Panc1 (cell line): Measurements from ENCODE around the gene TBCB. TPM values are rescaled to one million over a fixed set of nuclear protein-coding genes. Genes with fewer than 3 reads are reported as not detected.
A peak's percentile ranks its signal among the peaks of the same experiment; 100 is the strongest.

ENCODE experiments used
- ATAC-seq: fragments of 200-7000 bp; cut with Tn5 transposase; 2 replicates; pipeline ENCODE4 v1.9.1; 2020; ENCODE audit warnings: mild to moderate bottlenecking, moderate library complexity
- BruUV-seq: library from RNA; stranded (reverse); fragments of 400-500 nt; replicated peaks from 2 replicates; lab custom pipeline; 2021; lab: Mats Ljungman, UMichigan
- CTCF ChIA-PET: fragments of 300-600 bp; sonication (Branson Sonifier 250); formaldehyde crosslinking; loops from one replicate; lab custom pipeline; 2022; ENCODE audit warnings: antibody characterized with exemption; lab: Charles Lee
- POLR2A ChIA-PET: fragments of 300-600 bp; sonication (Branson Sonifier 250); formaldehyde crosslinking; loops from one replicate; lab custom pipeline; 2022; ENCODE audit warnings: antibody characterized with exemption; lab: Charles Lee
- DNase-seq: peaks from one replicate; pipeline ENCODE4 v3.0.0-alpha.2; 2010; ENCODE audit warnings: low read depth, low spot score
- H3K27ac ChIP-seq: 2 replicates; pipeline ENCODE4 v1.5.1; 2011; ENCODE audit warnings: mild to moderate bottlenecking, low read length, inconsistent platforms
- H3K27me3 ChIP-seq: fragments of 200-500 bp; sonication (Bioruptor generic); 2 replicates; pipeline ENCODE4 v1.6.0; 2014; ENCODE audit warnings: low read length, inconsistent platforms; ENCODE audit not compliant: control insufficient read depth, insufficient read depth
- H3K36me3 ChIP-seq: fragments of 200-500 bp; sonication (Bioruptor generic); 2 replicates; pipeline ENCODE4 v1.5.1; 2014; ENCODE audit warnings: inconsistent platforms, mild to moderate bottlenecking, low read length, moderate library complexity; ENCODE audit not compliant: control insufficient read depth, insufficient read depth
- H3K4me1 ChIP-seq: 2 replicates; pipeline ENCODE4 v1.5.1; 2011; ENCODE audit warnings: inconsistent platforms, mild to moderate bottlenecking, low read length, moderate library complexity; ENCODE audit not compliant: control insufficient read depth, insufficient read depth
- H3K4me3 ChIP-seq, 2 experiments: 2 replicates each; pipeline ENCODE4 v1.5.1; 2011 to 2012; ENCODE audit warnings: low read depth in 2 of 2, low read length in 2 of 2, mild to moderate bottlenecking in 2 of 2, inconsistent platforms in 1 of 2, moderate library complexity in 1 of 2
- H3K9me3 ChIP-seq: fragments of 200-500 bp; sonication (Bioruptor generic); 2 replicates; pipeline ENCODE4 v1.5.1; 2014; ENCODE audit warnings: low read depth, mild to moderate bottlenecking, inconsistent platforms, low read length, moderate library complexity; ENCODE audit not compliant: control insufficient read depth, insufficient read depth
- POLR2AphosphoS5 ChIP-seq: IDR thresholded peaks from 2 replicates; pipeline ENCODE4 v1.6.1; 2012; ENCODE audit warnings: mild to moderate bottlenecking, low read depth, low read length, moderate library complexity
- SIN3A ChIP-seq: IDR thresholded peaks from 2 replicates; pipeline ENCODE4 v1.6.1; 2012; ENCODE audit warnings: low read depth, mild to moderate bottlenecking, low read length, moderate library complexity, borderline replicate concordance; ENCODE audit not compliant: insufficient read depth
- TCF7L2 ChIP-seq: IDR thresholded peaks from 2 replicates; pipeline ENCODE4 v1.6.1; 2011; ENCODE audit warnings: mild to moderate bottlenecking, low read depth, low read length, inconsistent platforms
- in situ Hi-C: cut with HindIII; loops from 2 replicates; pipeline ENCODE4 v1.10.0; 2016; ENCODE audit warnings: low sequenced_read_pairs, low pct_unique_long_range_greater_than_20kb
- intact Hi-C: fragments of 100-400 bp; cut with micrococcal nuclease; formaldehyde crosslinking; loops from one replicate; pipeline ENCODE4 v1.10.0; 2022; ENCODE audit not compliant: unreplicated experiment
- total RNA-seq: library from RNA; stranded (reverse); gene quantifications from one replicate; pipeline ENCODE4 v1.2.1, GENCODE V29; 2021; ENCODE audit not compliant: unreplicated experiment
- TF ChIP-seq, protein P1 (sequence below), 2 experiments: IDR thresholded peaks; 2 replicates each; pipeline ENCODE4 v1.6.1; 2011 to 2012; ENCODE audit warnings: low read depth in 2 of 2, control low read depth in 1 of 2, low read length in 1 of 2, mild to moderate bottlenecking in 1 of 2, moderate library complexity in 1 of 2; ENCODE audit not compliant: insufficient read depth in 1 of 2
- TF ChIP-seq, protein P2 (sequence below): fragments of 450-650 bp; IDR thresholded peaks from 2 replicates; pipeline ENCODE4 v1.5.1; 2017; ENCODE audit warnings: mild to moderate bottlenecking

TBCB gene
- total RNA-seq, 1 experiment from 2014 or later, result 496 TPM

DNA sequence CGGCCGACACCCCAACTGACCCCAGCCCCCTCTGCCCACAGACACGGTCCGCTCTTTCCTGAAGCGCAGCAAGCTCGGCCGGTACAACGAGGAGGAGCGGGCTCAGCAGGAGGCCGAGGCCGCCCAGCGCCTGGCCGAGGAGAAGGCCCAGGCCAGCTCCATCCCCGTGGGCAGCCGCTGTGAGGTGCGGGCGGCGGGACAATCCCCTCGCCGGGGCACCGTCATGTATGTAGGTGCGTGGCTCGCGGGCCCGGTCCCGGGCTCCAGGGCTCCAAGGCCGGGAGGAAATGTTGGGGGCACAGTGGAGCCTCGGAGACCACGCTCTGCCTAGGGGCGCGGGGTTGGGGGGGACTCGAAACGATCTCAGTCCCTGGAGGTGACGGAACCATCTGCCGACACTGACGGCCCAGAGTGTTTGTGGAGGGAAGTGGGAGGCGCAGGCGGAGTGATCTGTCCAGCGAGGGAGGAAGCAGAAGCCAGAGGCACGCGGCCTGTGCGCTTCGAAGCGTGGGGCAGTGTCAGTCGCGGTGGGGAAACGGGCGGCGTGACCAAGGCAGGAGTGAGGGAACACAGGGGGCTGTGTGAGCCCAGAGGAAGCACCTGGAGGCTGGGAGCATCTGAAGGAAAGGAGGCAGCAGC, 6.3 kb downstream of the TBCB start:
- BruUV-seq, result no TSS peak
- no peaks in the 10 kb centered on the region for H3K27me3 ChIP-seq
- peaks cover 16% of the 10 kb centered on the region; the same call in 1 of the 2 replicates for H3K36me3 ChIP-seq
- no peaks in the 10 kb centered on the region for H3K9me3 ChIP-seq
- ChIA-PET CTCF (no interaction called here), POLR2A (no interaction called here)
- no peak overlapping the region for H3K4me3 ChIP-seq
- no peak for ATAC-seq
- intact Hi-C loops, result no loop called here
- DNase-seq, result no peak
- in situ Hi-C loops, result no loop called here
- peaks cover 3% of the 10 kb centered on the region for H3K4me1 ChIP-seq
- no peak overlapping the region for H3K27ac ChIP-seq
- TF ChIP-seq, protein P1, sequence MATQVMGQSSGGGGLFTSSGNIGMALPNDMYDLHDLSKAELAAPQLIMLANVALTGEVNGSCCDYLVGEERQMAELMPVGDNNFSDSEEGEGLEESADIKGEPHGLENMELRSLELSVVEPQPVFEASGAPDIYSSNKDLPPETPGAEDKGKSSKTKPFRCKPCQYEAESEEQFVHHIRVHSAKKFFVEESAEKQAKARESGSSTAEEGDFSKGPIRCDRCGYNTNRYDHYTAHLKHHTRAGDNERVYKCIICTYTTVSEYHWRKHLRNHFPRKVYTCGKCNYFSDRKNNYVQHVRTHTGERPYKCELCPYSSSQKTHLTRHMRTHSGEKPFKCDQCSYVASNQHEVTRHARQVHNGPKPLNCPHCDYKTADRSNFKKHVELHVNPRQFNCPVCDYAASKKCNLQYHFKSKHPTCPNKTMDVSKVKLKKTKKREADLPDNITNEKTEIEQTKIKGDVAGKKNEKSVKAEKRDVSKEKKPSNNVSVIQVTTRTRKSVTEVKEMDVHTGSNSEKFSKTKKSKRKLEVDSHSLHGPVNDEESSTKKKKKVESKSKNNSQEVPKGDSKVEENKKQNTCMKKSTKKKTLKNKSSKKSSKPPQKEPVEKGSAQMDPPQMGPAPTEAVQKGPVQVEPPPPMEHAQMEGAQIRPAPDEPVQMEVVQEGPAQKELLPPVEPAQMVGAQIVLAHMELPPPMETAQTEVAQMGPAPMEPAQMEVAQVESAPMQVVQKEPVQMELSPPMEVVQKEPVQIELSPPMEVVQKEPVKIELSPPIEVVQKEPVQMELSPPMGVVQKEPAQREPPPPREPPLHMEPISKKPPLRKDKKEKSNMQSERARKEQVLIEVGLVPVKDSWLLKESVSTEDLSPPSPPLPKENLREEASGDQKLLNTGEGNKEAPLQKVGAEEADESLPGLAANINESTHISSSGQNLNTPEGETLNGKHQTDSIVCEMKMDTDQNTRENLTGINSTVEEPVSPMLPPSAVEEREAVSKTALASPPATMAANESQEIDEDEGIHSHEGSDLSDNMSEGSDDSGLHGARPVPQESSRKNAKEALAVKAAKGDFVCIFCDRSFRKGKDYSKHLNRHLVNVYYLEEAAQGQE (IDR thresholded peaks at IDR 0.05; ENCODE audit: insufficient read depth in 1 of 2, low read depth in 2 of 2, low read length in 1 of 2), result no peak
- TF ChIP-seq, protein P2, sequence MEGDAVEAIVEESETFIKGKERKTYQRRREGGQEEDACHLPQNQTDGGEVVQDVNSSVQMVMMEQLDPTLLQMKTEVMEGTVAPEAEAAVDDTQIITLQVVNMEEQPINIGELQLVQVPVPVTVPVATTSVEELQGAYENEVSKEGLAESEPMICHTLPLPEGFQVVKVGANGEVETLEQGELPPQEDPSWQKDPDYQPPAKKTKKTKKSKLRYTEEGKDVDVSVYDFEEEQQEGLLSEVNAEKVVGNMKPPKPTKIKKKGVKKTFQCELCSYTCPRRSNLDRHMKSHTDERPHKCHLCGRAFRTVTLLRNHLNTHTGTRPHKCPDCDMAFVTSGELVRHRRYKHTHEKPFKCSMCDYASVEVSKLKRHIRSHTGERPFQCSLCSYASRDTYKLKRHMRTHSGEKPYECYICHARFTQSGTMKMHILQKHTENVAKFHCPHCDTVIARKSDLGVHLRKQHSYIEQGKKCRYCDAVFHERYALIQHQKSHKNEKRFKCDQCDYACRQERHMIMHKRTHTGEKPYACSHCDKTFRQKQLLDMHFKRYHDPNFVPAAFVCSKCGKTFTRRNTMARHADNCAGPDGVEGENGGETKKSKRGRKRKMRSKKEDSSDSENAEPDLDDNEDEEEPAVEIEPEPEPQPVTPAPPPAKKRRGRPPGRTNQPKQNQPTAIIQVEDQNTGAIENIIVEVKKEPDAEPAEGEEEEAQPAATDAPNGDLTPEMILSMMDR, result no peak
- TF ChIP-seq TCF7L2 (no peak), SIN3A (no peak), POLR2AphosphoS5 (no peak)

DNA sequence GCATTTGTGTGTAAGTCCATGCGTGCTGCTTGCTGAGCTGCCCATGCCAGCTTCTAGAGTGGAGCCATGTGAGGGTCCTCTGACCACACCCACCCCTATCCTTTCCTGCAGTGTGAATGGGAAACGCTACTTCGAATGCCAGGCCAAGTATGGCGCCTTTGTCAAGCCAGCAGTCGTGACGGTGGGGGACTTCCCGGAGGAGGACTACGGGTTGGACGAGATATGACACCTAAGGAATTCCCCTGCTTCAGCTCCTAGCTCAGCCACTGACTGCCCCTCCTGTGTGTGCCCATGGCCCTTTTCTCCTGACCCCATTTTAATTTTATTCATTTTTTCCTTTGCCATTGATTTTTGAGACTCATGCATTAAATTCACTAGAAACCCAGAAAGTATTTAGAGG, 10.3 kb downstream of the TBCB start:
- ChIA-PET POLR2A (interaction anchor here (0.5 to 0.7 kb wide), 2 partner anchors 55 to 646 kb away, joined by 3 to 6 read pairs; no protein-coding TSS in a partner anchor), CTCF (no interaction called here)
- TF ChIP-seq POLR2AphosphoS5, result no peak
- TF ChIP-seq TCF7L2, result no peak
- TF ChIP-seq, protein P2, result no peak
- TF ChIP-seq, protein P1 (IDR thresholded peaks at IDR 0.05; ENCODE audit: insufficient read depth in 1 of 2, low read depth in 2 of 2, low read length in 1 of 2), result no peak
- TF ChIP-seq SIN3A, result no peak
- ATAC-seq (no peak), DNase-seq (no peak)
- no peaks in the 10 kb centered on the region for H3K9me3 ChIP-seq
- BruUV-seq, result TSS peak; percentile 48
- H3K4me1 ChIP-seq, result 0 out of 2 replicates have a peak, but pooled peaks cover 5% of the 10 kb centered on the region
- no peak overlapping the region for H3K27ac ChIP-seq
- no peaks in the 10 kb centered on the region for H3K27me3 ChIP-seq
- no peak overlapping the region for H3K4me3 ChIP-seq
- in situ Hi-C loops, result no loop called here
- intact Hi-C loops, result no loop called here
- H3K36me3 ChIP-seq, result peaks cover 12% of the 10 kb centered on the region; the same call in 1 of the 2 replicates
